Endothelial cell of umbilical vein (primary cell): ENCODE results near the gene GNB1L. TPM values are rescaled to one million over a fixed set of nuclear protein-coding genes. Genes with fewer than 3 reads are reported as not detected.

ENCODE experiments used
- BruUV-seq: library from RNA; stranded (reverse); fragments of 400-500 nt; replicated peaks from 2 replicates; lab custom pipeline; 2021; lab: Mats Ljungman, UMichigan
- CTCF ChIA-PET: fragments of 300-600, 350-600 bp; sonication (Branson Sonifier 250); formaldehyde crosslinking; loops from one replicate; lab custom pipeline; 2021; ENCODE audit warnings: antibody characterized with exemption, inconsistent platforms; lab: Charles Lee
- POLR2A ChIA-PET: fragments of 300-600, 350-600 bp; sonication (Branson Sonifier 250); formaldehyde crosslinking; loops from one replicate; lab custom pipeline; 2021; ENCODE audit warnings: antibody characterized with exemption, inconsistent platforms; lab: Charles Lee
- DNase-seq: peaks from one replicate; pipeline ENCODE4 v3.0.0-alpha.2; 2011; ENCODE audit warnings: low read depth, low spot score
- FAIRE-seq: peaks from 2 replicates; lab custom pipeline; 2011; peaks lifted over from hg19 to GRCh38; lab: Jason Lieb, UNC
- H2AFZ ChIP-seq: 2 replicates; pipeline ENCODE4 v1.6.0; 2012; ENCODE audit warnings: low read depth, low read length, control low read depth, inconsistent platforms
- H3K27ac ChIP-seq: 2 replicates; pipeline ENCODE4 v1.5.1; 2011; ENCODE audit warnings: low read depth, mild to moderate bottlenecking, control low read depth, low read length, moderate library complexity; ENCODE audit not compliant: insufficient read depth
- H3K27me3 ChIP-seq, 2 experiments: 2 replicates each; pipeline versions ENCODE4 v1.6.0 to v1.6.1; 2011; ENCODE audit warnings: low read length in 2 of 2, mixed read lengths in 1 of 2; ENCODE audit not compliant: control insufficient read depth in 2 of 2, insufficient read depth in 2 of 2
- H3K36me3 ChIP-seq, 2 experiments: 2 replicates in 1 of 2; 3 replicates in 1 of 2; pipeline ENCODE4 v1.5.1; 2011; ENCODE audit warnings: low read length in 2 of 2, mild to moderate bottlenecking in 1 of 2, moderate library complexity in 1 of 2; ENCODE audit not compliant: control insufficient read depth in 2 of 2, insufficient read depth in 2 of 2; ENCODE audit errors: extremely low read depth in 1 of 2
- H3K4me1 ChIP-seq: 3 replicates; pipeline ENCODE4 v1.5.1; 2011; ENCODE audit warnings: mild to moderate bottlenecking, low read length; ENCODE audit not compliant: control insufficient read depth, insufficient read depth; ENCODE audit errors: extremely low read depth
- H3K4me2 ChIP-seq: 2 replicates; pipeline ENCODE4 v1.6.1; 2011; ENCODE audit warnings: low read length, control low read depth, mixed read lengths; ENCODE audit not compliant: insufficient read depth
- H3K4me3 ChIP-seq, 3 experiments: fragments of 200-600 bp in 1 of 3; sonication (generic), shearing (Covaris generic) in 1 of 3; replicated peaks in 1 of 3; 2 replicates each; pipeline ENCODE4 v1.5.1; 2011 to 2016; ENCODE audit warnings: control low read depth in 3 of 3, low read length in 3 of 3, mild to moderate bottlenecking in 2 of 3, inconsistent platforms in 1 of 3, low read depth in 1 of 3, moderate library complexity in 1 of 3; ENCODE audit not compliant: insufficient read depth in 1 of 3
- H3K79me2 ChIP-seq: 2 replicates; pipeline ENCODE4 v1.6.0; 2012; ENCODE audit warnings: low read length, inconsistent platforms; ENCODE audit not compliant: control insufficient read depth, insufficient read depth
- H3K9ac ChIP-seq: replicated peaks from 2 replicates; pipeline ENCODE3; 2011; ENCODE audit warnings: low read length, control low read depth; ENCODE audit not compliant: insufficient read depth; ENCODE audit errors: extremely low read depth
- H3K9me1 ChIP-seq: replicated peaks from 3 replicates; pipeline ENCODE4 v1.6.0; 2011; ENCODE audit warnings: mild to moderate bottlenecking, low read length; ENCODE audit not compliant: control insufficient read depth, insufficient read depth; ENCODE audit errors: extremely low read depth
- H3K9me3 ChIP-seq: replicated peaks from 2 replicates; pipeline ENCODE4 v1.5.1; 2012; ENCODE audit warnings: low read length, inconsistent platforms; ENCODE audit not compliant: control insufficient read depth, insufficient read depth
- H4K20me1 ChIP-seq: replicated peaks from 2 replicates; pipeline ENCODE3; 2011; ENCODE audit warnings: mild to moderate bottlenecking, low read length; ENCODE audit not compliant: control insufficient read depth, insufficient read depth; ENCODE audit errors: extremely low read depth
- CTCF ChIP-seq, 2 donors: IDR thresholded peaks; 1 replicate in 1 of 2; 2 replicates in 1 of 2; pipeline ENCODE4 v1.5.1; 2011; ENCODE audit warnings: low read length in 2 of 2, mild to moderate bottlenecking in 2 of 2, moderate library complexity in 2 of 2, control low read depth in 1 of 2, inconsistent platforms in 1 of 2, low read depth in 1 of 2; ENCODE audit not compliant: insufficient read depth in 1 of 2; ENCODE audit errors: extremely low read depth in 1 of 2
- EZH2 ChIP-seq: IDR thresholded peaks from 2 replicates; pipeline ENCODE4 v1.6.1; 2012; ENCODE audit warnings: borderline replicate concordance, low read depth, mild to moderate bottlenecking, moderate library complexity, low read length, inconsistent platforms; ENCODE audit not compliant: severe bottlenecking
- FOS ChIP-seq: IDR thresholded peaks from 2 replicates; pipeline ENCODE4 v1.6.1; 2011; ENCODE audit warnings: mild to moderate bottlenecking, low read length, moderate library complexity, borderline replicate concordance; ENCODE audit not compliant: insufficient read depth
- GATA2 ChIP-seq: IDR thresholded peaks from 2 replicates; pipeline ENCODE4 v1.7.0; 2011; ENCODE audit warnings: low read depth, mild to moderate bottlenecking, moderate library complexity, mixed read lengths, low read length; ENCODE audit not compliant: insufficient read length, insufficient read depth
- JUN ChIP-seq: IDR thresholded peaks from 2 replicates; pipeline ENCODE4 v1.6.1; 2011; ENCODE audit warnings: borderline replicate concordance, low read depth; ENCODE audit not compliant: insufficient read length, insufficient read depth
- MAX ChIP-seq: IDR thresholded peaks from 2 replicates; pipeline ENCODE4 v1.6.1; 2011; ENCODE audit not compliant: insufficient read depth, insufficient read length
- MYC ChIP-seq: IDR thresholded peaks from one replicate; pipeline ENCODE4 v1.6.1; 2011; ENCODE audit warnings: mild to moderate bottlenecking, low read depth, low read length
- POLR2AphosphoS5 ChIP-seq: IDR thresholded peaks from 2 replicates; pipeline ENCODE4 v1.6.1; 2012; ENCODE audit warnings: low read depth, mild to moderate bottlenecking, control low read depth, low read length, moderate library complexity; ENCODE audit not compliant: insufficient read depth
- dilution Hi-C: fragments of 300-500 bp; cut with MboI; formaldehyde crosslinking; loops from one replicate; pipeline ENCODE4 v1.15.0; 2019; ENCODE audit warnings: low sequenced_read_pairs; ENCODE audit not compliant: extremely low pct_ligation_motif_present
- intact Hi-C: fragments of 100-400 bp; cut with micrococcal nuclease; formaldehyde crosslinking; loops from one replicate; pipeline ENCODE4 v1.10.0; 2022
- polyA plus RNA-seq, 4 experiments: library from polyadenylated mRNA; depleted of rRNA in 3 of 4; stranded (reverse) in 3 of 4; unstranded in 1 of 4; fragments of >200 nt; gene quantifications; 2 replicates each; pipeline versions ENCODE4 v1.2.1 to v1.2.3, GENCODE V29; 2011 to 2012; ENCODE audit warnings: missing spikeins in 1 of 4
- total RNA-seq: library from RNA; stranded (reverse); gene quantifications from 2 replicates; pipeline ENCODE4 v1.2.3, GENCODE V29; 2021

The GNB1L gene
- total and polyA plus RNA-seq, 2 donors (not counting 3 experiments of a cell fraction or from before 2014, with no cell fraction given) = 5.4 to 5.9 TPM

GRCh38 chr22:19815823-19816290, 38.8 kb downstream of the GNB1L start:
- CTCF ChIA-PET = interaction anchor here (1.3 kb wide), 1 partner anchor 94 kb away, joined by 3 read pairs; no protein-coding TSS in a partner anchor
- H2AFZ ChIP-seq = no peak overlapping the region
- no TSS peak for BruUV-seq
- FAIRE-seq (no peak), DNase-seq (no peak)
- dilution Hi-C loops = no loop called here
- no peaks in the 10 kb centered on the region for H4K20me1 ChIP-seq
- intact Hi-C loops = no loop called here
- no peaks in the 10 kb centered on the region for H3K9me1 ChIP-seq
- no peaks in the 10 kb centered on the region for H3K27me3 ChIP-seq
- no peak for TF ChIP-seq POLR2AphosphoS5
- no peak for TF ChIP-seq JUN
- no peak for TF ChIP-seq MAX
- TF ChIP-seq GATA2 = no peak
- TF ChIP-seq EZH2 = no peak
- TF ChIP-seq CTCF (IDR thresholded peaks at IDR 0.05; ENCODE audit: extremely low read depth in 1 of 2, insufficient read depth in 1 of 2, low read depth in 1 of 2, low read length in 2 of 2) = no peak
- TF ChIP-seq FOS = no peak
- TF ChIP-seq MYC = no peak
- POLR2A ChIA-PET = no interaction called here
- H3K27ac ChIP-seq = no peak overlapping the region
- H3K4me2 ChIP-seq = no peak overlapping the region
- no peaks in the 10 kb centered on the region for H3K36me3 ChIP-seq
- no peaks in the 10 kb centered on the region for H3K9me3 ChIP-seq
- H3K9ac ChIP-seq = no peak overlapping the region
- H3K4me1 ChIP-seq = no peaks in the 10 kb centered on the region
- no peak overlapping the region for H3K4me3 ChIP-seq
- no peaks in the 10 kb centered on the region for H3K79me2 ChIP-seq
